Mucosa of rectum (tissue), 2 donors: ENCODE data around the gene PLEK2.
"Not testable (repeated sequence)": the region's sequence is repeated elsewhere in the genome, so short reads cannot be mapped to it uniquely, and the experiment has no call there.

Source experiments
- H3K27ac ChIP-seq, 2 donors: one replicate each; pipeline ENCODE4 v1.7.0; 2013; ENCODE audit warnings: inconsistent platforms in 2 of 2, low read depth in 2 of 2, low read length in 2 of 2
- H3K27me3 ChIP-seq, 2 donors: one replicate each; pipeline ENCODE4 v1.7.0; 2013; ENCODE audit warnings: low read length in 2 of 2; ENCODE audit not compliant: control insufficient read depth in 2 of 2, insufficient read depth in 2 of 2
- H3K36me3 ChIP-seq, 2 donors: one replicate each; pipeline ENCODE4 v1.7.0; 2013; ENCODE audit warnings: low read length in 2 of 2; ENCODE audit not compliant: control insufficient read depth in 2 of 2, insufficient read depth in 2 of 2
- H3K4me1 ChIP-seq, 2 donors: one replicate each; pipeline ENCODE4 v1.7.0; 2013; ENCODE audit warnings: low read length in 2 of 2, mild to moderate bottlenecking in 1 of 2; ENCODE audit not compliant: control insufficient read depth in 2 of 2, insufficient read depth in 2 of 2
- H3K4me3 ChIP-seq, 2 donors: one replicate each; pipeline ENCODE4 v1.7.0; 2013; ENCODE audit warnings: low read length in 2 of 2
- H3K9ac ChIP-seq, 2 donors: one replicate each; pipeline ENCODE4 v1.7.0; 2013; ENCODE audit warnings: low read length in 2 of 2, low read depth in 1 of 2, mild to moderate bottlenecking in 1 of 2
- H3K9me3 ChIP-seq, 2 donors: one replicate each; pipeline ENCODE4 v1.7.0; 2013; ENCODE audit warnings: low read length in 2 of 2; ENCODE audit not compliant: control insufficient read depth in 2 of 2
- donor health status: healthy.
- donor health status: Normal muscosa, but diverticular disease.

PLEK2 gene

DNA sequence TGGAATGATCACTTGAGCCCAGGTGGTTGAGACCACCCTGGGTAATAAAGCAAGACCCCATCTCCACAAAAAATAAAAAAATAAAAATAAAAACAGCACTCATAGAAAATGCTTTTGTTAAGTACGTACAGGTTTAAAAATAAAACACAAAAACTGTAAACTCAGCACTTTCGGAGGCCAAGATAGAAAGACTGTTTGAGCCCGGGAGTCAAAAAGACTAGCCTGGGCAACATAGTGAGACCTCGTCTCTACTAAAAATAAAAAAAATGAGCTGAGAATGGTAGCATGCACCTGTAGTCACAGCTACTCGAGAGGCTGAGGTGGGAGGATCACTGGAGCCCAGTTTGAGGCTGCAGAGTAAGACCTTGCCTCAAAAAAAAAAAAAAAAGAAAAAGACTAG, 59.9 kb downstream of the PLEK2 start:
- Histone ChIP-seq H3K27me3 (no peaks in the 10 kb centered on the region), H3K9me3 (no peaks in the 10 kb centered on the region)

GRCh38 chr14:67345583-67345982, 66.4 kb downstream of the PLEK2 start:
- Histone ChIP-seq H3K4me3 (no peak overlapping the region), H3K27me3 (no peaks in the 10 kb centered on the region), H3K9me3 (no peaks in the 10 kb centered on the region), H3K9ac (no peak overlapping the region), H3K27ac (no peak overlapping the region), H3K36me3 (peaks cover 46 to 51% of the 10 kb centered on the region in 2 donors), H3K4me1 (no peaks in the 10 kb centered on the region)

More for the DNA sequence above, 59.9 kb downstream of the PLEK2 start:
- no peaks in the 10 kb centered on the region for H3K4me1 ChIP-seq
- H3K36me3 ChIP-seq = peaks cover 27 to 39% of the 10 kb centered on the region in 2 donors
- no peak overlapping the region for H3K27ac ChIP-seq
- no peak overlapping the region for H3K9ac ChIP-seq
- no peak overlapping the region for H3K4me3 ChIP-seq

DNA sequence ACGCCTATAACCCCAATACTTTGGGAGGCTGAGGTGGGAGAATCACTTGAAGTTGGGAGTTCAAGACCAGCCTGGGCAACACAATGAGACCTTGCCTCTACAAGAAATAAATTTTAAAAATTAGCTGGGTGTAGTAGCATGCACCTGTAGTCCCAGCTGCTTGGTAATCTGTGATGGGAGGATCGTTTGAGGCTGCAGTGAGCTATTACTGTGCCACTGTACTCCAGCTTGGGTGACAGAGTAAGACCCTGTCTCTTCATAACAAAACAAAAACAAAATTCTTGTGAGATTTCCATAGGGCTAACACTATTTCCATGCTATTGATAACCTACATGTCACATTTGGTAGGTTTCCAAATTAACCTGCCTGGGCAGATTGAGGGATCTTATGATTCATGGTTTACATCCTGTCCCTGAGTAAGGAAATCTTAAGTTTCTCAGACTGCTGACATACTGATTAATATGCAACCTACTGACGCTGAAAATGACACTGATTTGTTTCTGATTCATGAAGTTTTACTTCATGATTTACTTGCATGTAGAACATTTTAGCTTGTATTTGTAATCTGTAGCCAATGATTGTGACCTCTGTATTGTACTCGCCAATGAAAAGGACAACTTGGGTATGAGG, 68.2 kb downstream of the PLEK2 start:
- no peaks in the 10 kb centered on the region for H3K27me3 ChIP-seq
- H3K27ac ChIP-seq = no peak overlapping the region
- no peaks in the 10 kb centered on the region for H3K4me1 ChIP-seq
- H3K4me3 ChIP-seq = no peak overlapping the region
- peaks cover 37 to 50% of the 10 kb centered on the region in 2 donors for H3K36me3 ChIP-seq
- no peak overlapping the region for H3K9ac ChIP-seq
- no peaks in the 10 kb centered on the region for H3K9me3 ChIP-seq

DNA sequence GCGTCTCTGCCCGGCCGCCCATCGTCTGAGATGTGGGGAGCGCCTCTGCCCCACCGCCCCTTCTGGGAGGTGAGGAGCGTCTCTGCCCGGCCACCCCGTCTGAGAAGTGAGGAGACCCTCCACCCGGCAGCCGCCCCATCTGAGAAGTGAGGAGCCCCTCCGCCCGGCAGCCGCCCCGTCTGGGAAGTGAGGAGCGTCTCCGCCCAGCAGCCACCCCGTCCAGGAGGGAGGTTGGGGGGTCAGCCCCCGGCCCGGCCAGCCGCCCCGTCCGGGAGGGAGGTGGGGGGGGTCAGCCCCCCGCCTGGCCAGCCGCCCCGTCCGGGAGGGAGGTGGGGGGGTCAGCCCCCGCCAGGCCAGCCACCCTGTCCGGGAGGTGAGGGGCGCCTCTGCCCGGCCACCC, 70.7 kb downstream of the PLEK2 start:
- not testable (repeated sequence) for H3K4me3 ChIP-seq, H3K27me3 ChIP-seq, H3K9ac ChIP-seq, H3K9me3 ChIP-seq, H3K27ac ChIP-seq, H3K4me1 ChIP-seq
- H3K36me3 ChIP-seq = peaks cover 46 to 65% of the 10 kb centered on the region in 2 donors
